DOHH2 (cell line): Measurements from ENCODE around the gene BPIFB2.

Experiments used
- H3F3A ChIP-seq: fragments of 200-600 bp; sonication (generic), shearing (Covaris generic); 2 replicates; pipeline ENCODE4 v1.6.0; 2016; ENCODE audit warnings: antibody characterized with exemption, mild to moderate bottlenecking; ENCODE audit not compliant: control insufficient read depth, insufficient read depth
- H3K27ac ChIP-seq: fragments of 200-600 bp; sonication (generic); 2 replicates; pipeline ENCODE4 v1.5.1; 2014; ENCODE audit warnings: low read depth, mild to moderate bottlenecking, low read length, moderate library complexity
- H3K27me3 ChIP-seq: fragments of 200-600 bp; sonication (generic); 2 replicates; pipeline ENCODE4 v1.6.1; 2014; ENCODE audit warnings: mild to moderate bottlenecking, low read length, mixed read lengths; ENCODE audit not compliant: control insufficient read depth
- H3K36me3 ChIP-seq: fragments of 200-600 bp; sonication (generic); 2 replicates; pipeline ENCODE4 v1.6.1; 2014; ENCODE audit warnings: mild to moderate bottlenecking, low read length, moderate library complexity, mixed read lengths; ENCODE audit not compliant: control insufficient read depth
- H3K4me1 ChIP-seq: fragments of 200-600 bp; sonication (generic); 2 replicates; pipeline ENCODE4 v1.6.1; 2014; ENCODE audit warnings: mild to moderate bottlenecking, low read length, mixed read lengths; ENCODE audit not compliant: control insufficient read depth
- H3K4me2 ChIP-seq: fragments of 200-600 bp; sonication (generic); 2 replicates; pipeline ENCODE4 v1.6.0; 2014; ENCODE audit warnings: mild to moderate bottlenecking, low read length, moderate library complexity
- H3K4me3 ChIP-seq: fragments of 200-600 bp; sonication (generic); 2 replicates; pipeline ENCODE4 v1.5.1; 2014; ENCODE audit warnings: mild to moderate bottlenecking, low read length, mixed read lengths
- H3K79me2 ChIP-seq: fragments of 200-600 bp; sonication (generic); 2 replicates; pipeline ENCODE4 v1.6.1; 2014; ENCODE audit warnings: mild to moderate bottlenecking, low read length, mixed read lengths; ENCODE audit not compliant: control insufficient read depth
- H3K9me2 ChIP-seq: fragments of 200-600 bp; sonication (generic); replicated peaks from 2 replicates; pipeline ENCODE4 v1.6.1; 2014; ENCODE audit warnings: mild to moderate bottlenecking, low read length, mixed read lengths; ENCODE audit not compliant: control insufficient read depth
- H3K9me3 ChIP-seq: fragments of 200-600 bp; sonication (generic); 2 replicates; pipeline ENCODE4 v1.6.1; 2014; ENCODE audit warnings: antibody characterized with exemption, low read length, mixed read lengths; ENCODE audit not compliant: control insufficient read depth, insufficient read depth
- H4K20me1 ChIP-seq: fragments of 200-600 bp; sonication (generic); 2 replicates; pipeline ENCODE4 v1.6.0; 2014; ENCODE audit warnings: low read depth, mild to moderate bottlenecking, antibody characterized with exemption, low read length, moderate library complexity; ENCODE audit not compliant: control insufficient read depth, insufficient read depth
- CTCF ChIP-seq: fragments of 200-600 bp; sonication (generic); IDR thresholded peaks from one replicate; pipeline ENCODE4 v1.5.1; 2014; ENCODE audit warnings: antibody characterized with exemption, mild to moderate bottlenecking, low read depth, low read length; ENCODE audit not compliant: poor library complexity, severe bottlenecking
- EZH2phosphoT487 ChIP-seq: fragments of 200-600 bp; sonication (generic); IDR thresholded peaks from 2 replicates; pipeline ENCODE4 v1.6.1; 2017; ENCODE audit warnings: borderline replicate concordance, mild to moderate bottlenecking, antibody characterized with exemption, low read length, moderate library complexity, mixed read lengths

BPIFB2 gene

GRCh38 chr20:32984631-32985354 is 22.7 kb upstream of the BPIFB2 start:
- H3K79me2 ChIP-seq = no peaks in the 10 kb centered on the region
- H3K9me3 ChIP-seq = no peaks in the 10 kb centered on the region
- H3K27me3 ChIP-seq = 0 out of 2 replicates have a peak, but pooled peaks cover 3% of the 10 kb centered on the region
- no peaks in the 10 kb centered on the region for H4K20me1 ChIP-seq
- no peak overlapping the region for H3K4me2 ChIP-seq
- H3K4me3 ChIP-seq = no peak overlapping the region
- no peaks in the 10 kb centered on the region for H3F3A ChIP-seq
- TF ChIP-seq CTCF (no peak), EZH2phosphoT487 (no peak)
- no peaks in the 10 kb centered on the region for H3K36me3 ChIP-seq
- H3K9me2 ChIP-seq = no peaks in the 10 kb centered on the region
- H3K4me1 ChIP-seq = no peaks in the 10 kb centered on the region
- no peak overlapping the region for H3K27ac ChIP-seq

- 0 out of 2 replicates have a peak, but pooled peaks cover 3% of the 10 kb centered on the region for H3K27me3 ChIP-seq
- H3K9me3 ChIP-seq = no peaks in the 10 kb centered on the region
- H3K4me3 ChIP-seq = no peak overlapping the region
- H3K27ac ChIP-seq = no peak overlapping the region
- H3F3A ChIP-seq = no peaks in the 10 kb centered on the region
- H3K4me2 ChIP-seq = no peak overlapping the region
- H3K9me2 ChIP-seq = no peaks in the 10 kb centered on the region
- no peaks in the 10 kb centered on the region for H3K36me3 ChIP-seq
- no peaks in the 10 kb centered on the region for H3K4me1 ChIP-seq
- no peaks in the 10 kb centered on the region for H4K20me1 ChIP-seq
- no peak for TF ChIP-seq CTCF
- no peak for TF ChIP-seq EZH2phosphoT487
- no peaks in the 10 kb centered on the region for H3K79me2 ChIP-seq
Measured at GRCh38 chr20:32985596-32985995, 21.9 kb upstream of the BPIFB2 start.

GRCh38 chr20:32986331-32986966 is 21.1 kb upstream of the BPIFB2 start:
- no peaks in the 10 kb centered on the region for H3K4me1 ChIP-seq
- no peak overlapping the region for H3K4me2 ChIP-seq
- peaks cover 3% of the 10 kb centered on the region; the same call in 1 of the 2 replicates for H3K27me3 ChIP-seq
- H3K4me3 ChIP-seq = no peak overlapping the region
- no peaks in the 10 kb centered on the region for H3K9me2 ChIP-seq
- H3K27ac ChIP-seq = no peak overlapping the region
- H3K9me3 ChIP-seq = no peaks in the 10 kb centered on the region
- H4K20me1 ChIP-seq = no peaks in the 10 kb centered on the region
- no peak for TF ChIP-seq EZH2phosphoT487
- no peak for TF ChIP-seq CTCF
- H3K79me2 ChIP-seq = no peaks in the 10 kb centered on the region
- H3K36me3 ChIP-seq = no peaks in the 10 kb centered on the region
- H3F3A ChIP-seq = no peaks in the 10 kb centered on the region
